Heart right ventricle (tissue), 16 donors: ENCODE measurements around the gene NBEAL2. TPM values are rescaled to one million over a fixed set of nuclear protein-coding genes. Genes with fewer than 3 reads are reported as not detected.
A peak's percentile ranks its signal among the peaks of the same experiment; 100 is the strongest.

Source experiments
- ATAC-seq, 8 donors: fragments of 200-7000 bp; cut with Tn5 transposase; one replicate each; pipeline ENCODE4 v1.9.1; 2020; ENCODE audit warnings: mild to moderate bottlenecking in 8 of 8, moderate library complexity in 8 of 8, moderate number of reproducible peaks in 1 of 8
- DNase-seq, 2 donors: peaks; one replicate each; pipeline ENCODE4 v3.0.0-alpha.2; 2020
- H3K27ac ChIP-seq, 10 donors: fragments of 200-600 bp; sonication (generic) in 2 of 10; one replicate each; pipeline versions ENCODE4 v1.5.0 to v1.8.0; 2020 to 2022; ENCODE audit warnings: mild to moderate bottlenecking in 3 of 10
- H3K27me3 ChIP-seq, 7 donors: fragments of 200-600 bp; one replicate each; pipeline ENCODE4 v1.8.0; 2021 to 2022; ENCODE audit warnings: mild to moderate bottlenecking in 2 of 7
- H3K36me3 ChIP-seq, 9 donors: fragments of 200-600 bp; sonication (generic) in 1 of 9; one replicate each; pipeline versions ENCODE4 v1.5.0 to v1.8.0; 2020 to 2022; ENCODE audit warnings: mild to moderate bottlenecking in 2 of 9
- H3K4me1 ChIP-seq, 9 donors: fragments of 200-600 bp; sonication (generic) in 1 of 9; one replicate each; pipeline versions ENCODE4 v1.5.0 to v1.8.0; 2020 to 2022; ENCODE audit warnings: mild to moderate bottlenecking in 4 of 9
- H3K4me3 ChIP-seq, 10 donors: fragments of 200-600 bp; sonication (generic) in 2 of 10; one replicate each; pipeline versions ENCODE4 v1.5.0 to v1.8.0; 2020 to 2022; ENCODE audit warnings: mild to moderate bottlenecking in 7 of 10, moderate library complexity in 2 of 10
- H3K9me3 ChIP-seq, 11 donors: fragments of 200-600 bp in 10 of 11; sonication (generic) in 2 of 11; one replicate each; pipeline versions ENCODE4 v1.5.0 to v1.8.0; 2013 to 2022; ENCODE audit warnings: mild to moderate bottlenecking in 2 of 11, control low read depth in 1 of 11, moderate library complexity in 1 of 11
- whole genome bisulfite sequencing, 2 donors: extraction: QIAGEN DNeasy Blood & Tissue Kit; methylation state at CpG; one replicate each; pipeline ENCODE4 v1.1.7; 2013; ENCODE audit warnings: inconsistent platforms in 1 of 2; 5-methylcytosine and 5-hydroxymethylcytosine counted together
- intact Hi-C, 10 donors: fragments of 100-400 bp; cut with DNase I; formaldehyde crosslinking; loops; one replicate each; pipeline versions ENCODE4 v1.11.1 to v1.14.2; 2022
- polyA plus RNA-seq, 2 donors: library from polyadenylated mRNA; stranded (reverse); fragments of 200-250 nt; gene quantifications; one replicate each; pipeline ENCODE4 v1.2.3, GENCODE V29; 2013
- total RNA-seq, 10 donors: library from RNA; stranded (reverse); fragmentation: NEBNext Ultra II Directional in 3 of 10; extraction: Animal tissue kit (Norgen Biotek cat#: 25700) in 3 of 10; gene quantifications; one replicate each; pipeline versions ENCODE4 v1.2.1 to v1.2.4, GENCODE V29; 2021 to 2023
- TF ChIP-seq, protein P1 (sequence below), 9 donors: fragments of 200-600 bp; sonication (generic) in 2 of 9; IDR thresholded peaks; one replicate each; pipeline versions ENCODE4 v1.5.0 to v1.8.0; 2021 to 2022; ENCODE audit warnings: antibody characterized with exemption in 9 of 9, mild to moderate bottlenecking in 5 of 9, moderate library complexity in 1 of 9
- donor health status: Arrhythmogenic right ventricular cardiomyopathy.
- donor health status: ischemic (EF 13 %, LVEDD 7.1; RV severe dilation, severe dysfunction).
- donor health status: healthy with polysubstance abuse.
- donor health status: DM: no; HTN: yes; CAD: no.
- donor health status: DM: no; HTN: no; CAD: no.
- donor health status: ischemic (EF 25% LVEDD 6.9; RV normal size, moderate dysfunction).
- donor health status: ischemic (EF 25% LVEDD 5.7; RV mildly dilated, moderate dysfunction).
- donor health status: healthy.
- donor health status: DM: yes; HTN: yes; CAD: no.
- donor health status: Ischemic cardiomyopathy.
- donor health status: ischemic (EF 35%, LVEDD 5.7; RV mildly dilated, moderate dysfunction).
- donor health status: nonischemic (EF 11% LVEDD 7.7; RV severe dilation, severe dysfunction).
- donor health status: DM: yes; HTN: yes; CAD: no.
- donor health status: PGD.
- donor health status: ischemic (EF 29% LVEDD 5.4; RV normal size, mild dysfunction).
- donor health status: nonischemic (EF 23%, LVEDD 6.1; RV moderate dilation, normal function).

The NBEAL2 gene
- total and polyA plus RNA-seq, 12 donors, result 7.6 to 51.1 (median 13.7) TPM

DNA sequence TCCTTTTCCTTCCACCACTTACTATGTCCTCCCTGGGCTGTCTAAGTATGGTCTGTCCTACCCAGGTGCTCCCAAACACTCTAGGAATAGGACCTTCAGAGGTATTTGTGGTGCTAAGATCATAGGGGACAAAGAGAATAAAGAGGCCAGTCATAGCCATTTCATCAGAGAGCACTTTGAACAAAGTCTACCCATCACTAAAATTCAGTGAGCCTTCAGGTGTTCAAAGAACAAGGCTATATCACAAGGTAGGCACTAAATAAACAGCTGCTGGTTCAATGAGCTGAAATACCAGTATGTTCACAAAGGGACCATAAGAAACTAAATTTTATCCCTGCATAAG, 38.8 kb downstream of the NBEAL2 start:
- Histone ChIP-seq H3K27ac (peak overlapping the region in 1 of 10 donors; percentile 33), H3K4me3 (no peak overlapping the region), H3K36me3 (peaks cover 0 to 79% (median 32%) of the 10 kb centered on the region in 9 donors), H3K27me3 (no peaks in the 10 kb centered on the region), H3K4me1 (peaks cover 0 to 24% (median 14%) of the 10 kb centered on the region in 9 donors), H3K9me3 (no peaks in the 10 kb centered on the region)
- ATAC-seq (no peak), DNase-seq (no peak)
- intact Hi-C loops, result loop anchor here in 2 of 10 donors (10.0 kb wide), 2 partner anchors 137 to 317 kb away; no protein-coding TSS in a partner anchor
- TF ChIP-seq, protein P1, sequence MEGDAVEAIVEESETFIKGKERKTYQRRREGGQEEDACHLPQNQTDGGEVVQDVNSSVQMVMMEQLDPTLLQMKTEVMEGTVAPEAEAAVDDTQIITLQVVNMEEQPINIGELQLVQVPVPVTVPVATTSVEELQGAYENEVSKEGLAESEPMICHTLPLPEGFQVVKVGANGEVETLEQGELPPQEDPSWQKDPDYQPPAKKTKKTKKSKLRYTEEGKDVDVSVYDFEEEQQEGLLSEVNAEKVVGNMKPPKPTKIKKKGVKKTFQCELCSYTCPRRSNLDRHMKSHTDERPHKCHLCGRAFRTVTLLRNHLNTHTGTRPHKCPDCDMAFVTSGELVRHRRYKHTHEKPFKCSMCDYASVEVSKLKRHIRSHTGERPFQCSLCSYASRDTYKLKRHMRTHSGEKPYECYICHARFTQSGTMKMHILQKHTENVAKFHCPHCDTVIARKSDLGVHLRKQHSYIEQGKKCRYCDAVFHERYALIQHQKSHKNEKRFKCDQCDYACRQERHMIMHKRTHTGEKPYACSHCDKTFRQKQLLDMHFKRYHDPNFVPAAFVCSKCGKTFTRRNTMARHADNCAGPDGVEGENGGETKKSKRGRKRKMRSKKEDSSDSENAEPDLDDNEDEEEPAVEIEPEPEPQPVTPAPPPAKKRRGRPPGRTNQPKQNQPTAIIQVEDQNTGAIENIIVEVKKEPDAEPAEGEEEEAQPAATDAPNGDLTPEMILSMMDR (IDR thresholded peaks at IDR 0.05), result no peak

DNA sequence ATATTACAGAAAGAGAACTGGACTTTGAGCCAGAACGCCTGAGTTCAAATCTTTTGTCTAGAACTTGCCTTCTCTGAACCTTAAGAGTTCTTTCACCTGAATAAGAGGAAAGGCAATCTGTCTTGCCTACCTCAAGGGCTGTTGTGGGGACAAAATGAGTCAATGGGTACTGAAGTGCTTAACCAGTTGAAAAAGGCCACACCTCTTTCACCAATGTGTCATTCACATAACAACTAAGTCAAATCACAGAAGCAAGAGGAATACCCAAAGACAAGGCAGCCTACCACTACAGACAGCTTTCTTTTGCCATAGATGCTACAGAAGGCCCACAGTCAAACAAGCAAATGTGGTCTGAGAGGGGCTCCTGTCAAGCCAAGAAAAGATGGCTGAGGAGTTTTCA, 39.7 kb downstream of the NBEAL2 start:
- H3K4me1 ChIP-seq, result peaks cover 0 to 24% (median 14%) of the 10 kb centered on the region in 9 donors
- no peak overlapping the region for H3K27ac ChIP-seq
- H3K9me3 ChIP-seq, result no peaks in the 10 kb centered on the region
- H3K27me3 ChIP-seq, result no peaks in the 10 kb centered on the region
- TF ChIP-seq, protein P1 (IDR thresholded peaks at IDR 0.05), result no peak
- DNase-seq (no peak), ATAC-seq (no peak)
- H3K4me3 ChIP-seq, result no peak overlapping the region
- intact Hi-C loops, result loop anchor here in 2 of 10 donors (10.0 kb wide), 2 partner anchors 136 to 316 kb away; no protein-coding TSS in a partner anchor
- 93 to 97% methylated on average over 1 of the region's 1 CpG for WGBS, 2 donors
- H3K36me3 ChIP-seq, result peaks cover 0 to 75% (median 32%) of the 10 kb centered on the region in 9 donors

DNA sequence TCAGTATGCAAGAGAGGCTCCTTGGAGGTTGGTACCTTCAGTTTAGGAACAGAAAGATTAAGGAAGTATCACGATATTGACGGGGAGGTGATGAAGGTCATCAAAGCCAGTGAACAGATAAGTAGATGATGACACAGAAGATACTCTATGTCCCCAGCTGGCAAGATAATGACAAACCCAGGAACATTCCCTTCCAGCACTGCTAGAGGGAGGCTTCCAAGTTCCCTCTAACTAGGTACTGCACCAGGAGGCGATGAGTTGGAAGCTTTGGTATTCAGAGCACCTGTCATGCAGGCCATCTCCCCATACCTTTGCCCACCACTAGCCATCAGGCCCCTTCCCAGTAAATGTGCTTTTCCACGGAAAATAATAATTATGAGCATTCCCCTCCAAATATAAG, 40.8 kb downstream of the NBEAL2 start:
- TF ChIP-seq, protein P1 (IDR thresholded peaks at IDR 0.05), result no peak
- peaks cover 0 to 64% (median 32%) of the 10 kb centered on the region in 9 donors for H3K36me3 ChIP-seq
- H3K4me3 ChIP-seq, result no peak overlapping the region
- ATAC-seq (no peak), DNase-seq (no peak)
- no peaks in the 10 kb centered on the region for H3K9me3 ChIP-seq
- WGBS, 2 donors, result 80 to 85% methylated on average over 4 of the region's 4 CpGs
- H3K27ac ChIP-seq, result no peak overlapping the region
- intact Hi-C loops, result no loop called here
- no peaks in the 10 kb centered on the region for H3K27me3 ChIP-seq
- H3K4me1 ChIP-seq, result peaks cover 0 to 24% (median 14%) of the 10 kb centered on the region in 9 donors

- DNase-seq (no peak), ATAC-seq (peak in 7 of 8 donors; percentile 36 to 73 (median 48))
- H3K4me1 ChIP-seq, result peaks cover 0 to 16% (median 7%) of the 10 kb centered on the region in 9 donors
- H3K36me3 ChIP-seq, result peaks cover 0 to 47% (median 18%) of the 10 kb centered on the region in 9 donors
- intact Hi-C loops, result no loop called here
- TF ChIP-seq, protein P1 (IDR thresholded peaks at IDR 0.05), result no peak
- H3K27ac ChIP-seq, result no peak overlapping the region
- no peak overlapping the region for H3K4me3 ChIP-seq
- H3K9me3 ChIP-seq, result no peaks in the 10 kb centered on the region
- 30 to 44% methylated on average over 1 of the region's 1 CpG for WGBS, 2 donors
- H3K27me3 ChIP-seq, result no peaks in the 10 kb centered on the region
Measured at GRCh38 chr3:47022641-47023071, 43.2 kb downstream of the NBEAL2 start.
